Inflammatory macrophage treated with lipopolysaccharide for 1 hour (primary cell): ENCODE measurements around the gene YPEL3.
"Not testable (repeated sequence)": the region's sequence is repeated elsewhere in the genome, so short reads cannot be mapped to it uniquely, and the experiment has no call there.

Experiments
- DNase-seq, 2 donors: peaks; one replicate each; pipeline ENCODE4 v3.0.0-alpha.2; 2020 to 2022

Gene YPEL3

DNA sequence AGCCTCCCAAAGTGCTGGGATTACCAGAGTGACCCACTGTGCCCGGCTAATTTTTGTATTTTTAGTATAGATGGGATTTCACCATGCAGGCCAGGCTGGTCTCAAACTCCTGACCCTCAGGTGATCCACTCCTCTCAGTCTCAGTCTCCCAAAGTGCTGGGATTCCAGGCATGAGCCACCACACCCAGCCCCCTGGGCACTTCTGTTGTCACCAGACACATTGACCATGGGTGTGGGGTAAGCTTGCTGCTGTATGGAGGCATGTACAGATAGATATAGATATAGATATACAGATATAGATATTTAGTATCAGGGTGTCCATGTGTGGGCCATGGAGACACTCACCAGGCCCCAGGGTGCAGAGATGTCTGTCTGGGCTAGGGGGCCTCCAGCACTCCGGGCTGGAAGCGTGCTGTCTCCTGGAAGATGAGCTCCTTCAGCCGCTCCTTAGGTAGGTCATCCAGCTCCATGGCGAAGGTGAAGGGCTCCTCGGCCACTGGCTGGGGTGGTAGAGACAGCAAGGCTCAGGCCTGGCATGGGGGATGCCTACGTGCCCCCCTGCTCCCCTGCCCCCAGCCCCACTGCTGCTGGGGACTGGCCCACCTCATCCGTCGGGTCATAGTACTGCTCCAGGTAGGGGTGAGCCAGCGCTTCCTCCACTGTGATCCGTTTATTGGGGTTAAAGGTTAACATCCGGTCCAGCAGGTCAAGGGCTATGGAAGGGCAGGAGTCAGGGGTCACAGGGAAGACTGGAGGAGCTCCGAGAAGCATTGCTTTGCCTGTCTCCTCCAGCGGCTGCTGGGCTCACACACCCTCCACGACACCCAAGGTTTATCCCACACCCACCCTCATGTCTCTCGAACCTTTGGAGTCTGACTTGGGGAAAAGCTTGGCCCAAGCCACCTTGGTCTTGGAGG is 20.5 kb upstream of the YPEL3 start:
- DNase-seq, result no peak

DNA sequence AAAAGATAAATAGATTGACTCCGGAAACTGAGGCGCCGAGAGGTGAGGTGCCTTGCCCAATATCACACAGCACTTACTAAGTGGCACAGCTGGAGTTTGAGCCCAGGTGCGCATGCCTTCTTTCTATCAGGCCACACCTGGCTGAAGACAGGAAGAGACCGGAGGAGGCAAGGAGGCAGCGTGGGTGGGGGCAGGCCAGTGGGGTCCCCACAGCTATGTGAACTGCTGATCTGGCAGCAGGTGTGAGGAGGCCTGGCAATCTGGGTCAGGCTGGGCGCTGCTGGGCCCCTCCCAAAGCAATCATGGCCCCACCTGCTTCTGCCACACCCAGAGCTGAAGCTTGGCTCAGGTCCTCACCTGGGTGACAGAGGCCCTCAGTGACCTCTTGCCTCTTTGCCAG is 19.2 kb upstream of the YPEL3 start:
- no peak for DNase-seq

DNA sequence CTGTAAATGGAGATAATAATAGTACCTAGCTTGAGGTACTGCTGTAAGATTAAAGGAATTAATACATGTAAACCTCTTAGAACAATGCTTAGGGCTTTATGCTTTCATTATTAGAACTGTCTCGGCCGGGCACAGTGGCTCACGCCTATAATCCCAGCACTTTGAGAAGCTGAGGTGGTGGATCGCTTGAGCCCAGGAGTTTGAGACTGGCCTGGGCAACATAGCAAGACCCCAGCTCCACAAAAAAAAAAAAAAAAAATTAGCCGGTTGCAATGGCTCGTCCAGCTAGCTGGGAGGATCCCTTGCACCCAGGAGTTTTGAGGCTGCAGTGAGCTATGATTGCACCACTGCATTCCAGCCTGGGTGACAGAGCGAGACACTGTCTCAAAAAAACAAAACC is 18.8 kb upstream of the YPEL3 start:
- not testable (repeated sequence) for DNase-seq

DNA sequence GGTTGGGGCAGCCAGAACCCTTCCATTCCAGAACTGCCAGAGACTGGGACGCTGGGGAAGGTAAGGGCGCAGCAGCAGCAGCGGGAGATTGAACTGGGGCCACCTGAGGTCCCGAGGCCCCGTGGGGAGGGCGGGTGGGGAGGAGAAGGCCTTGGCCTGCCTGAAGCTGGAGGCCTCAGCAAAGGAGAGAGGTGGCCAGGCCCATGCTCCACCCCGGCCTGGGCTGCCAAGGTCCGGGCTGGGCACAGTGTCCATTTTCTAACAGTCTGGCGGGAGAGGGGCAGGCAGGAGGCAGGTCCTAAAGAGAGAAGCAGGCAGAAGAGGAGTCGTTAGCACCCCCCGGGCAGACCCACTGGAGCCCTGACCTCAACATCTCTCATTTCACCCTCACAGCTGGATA is 18.4 kb upstream of the YPEL3 start:
- DNase-seq, result no peak

GRCh38 chr16:30113711-30114333 is 17.8 kb upstream of the YPEL3 start:
- DNase-seq, result no peak

DNA sequence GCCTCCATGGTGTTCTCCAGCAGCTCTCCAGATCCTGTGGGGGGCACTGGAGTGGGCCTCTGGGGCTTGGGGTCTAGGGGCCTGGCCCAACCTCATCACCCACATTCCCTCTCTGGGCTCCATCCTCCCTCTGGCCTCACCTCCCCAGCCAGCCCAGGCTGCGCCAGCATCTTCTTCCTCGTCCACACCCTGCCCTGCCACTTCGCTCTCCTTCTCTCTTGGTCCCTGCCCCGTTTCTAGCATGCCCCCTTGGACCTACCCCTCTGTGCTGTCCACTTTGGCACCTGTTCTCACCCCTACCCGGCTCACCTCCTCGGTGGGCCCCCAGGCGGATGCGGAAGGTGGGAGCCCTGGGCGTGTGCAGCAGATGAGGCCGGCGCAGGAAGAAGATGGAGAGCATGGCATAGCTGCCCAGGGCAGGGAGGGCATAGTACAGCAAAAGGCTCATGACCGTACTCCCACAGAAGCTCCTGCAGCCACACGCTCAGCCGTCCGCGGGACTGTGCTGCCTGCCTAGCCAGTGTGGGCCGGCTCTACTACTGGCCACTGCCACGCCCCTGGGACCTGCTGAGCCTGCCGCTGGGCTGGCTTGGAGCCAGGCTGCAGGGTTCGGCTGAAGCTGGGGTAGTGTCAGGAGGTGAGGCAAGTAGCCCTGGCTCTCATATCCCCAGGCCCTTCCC is 17.2 kb upstream of the YPEL3 start, which contains the start of gene GDPD3:
GDPD3 (minus strand) TSS at position 507 of the 680 bp plus-strand sequence; CDS start at position 448, 59 bp downstream.
- no peak for DNase-seq

GRCh38 chr16:30112197-30113030 is 16.4 kb upstream of the YPEL3 start:
- DNase-seq, result peak in 1 of 2 donors; percentile 51

DNA sequence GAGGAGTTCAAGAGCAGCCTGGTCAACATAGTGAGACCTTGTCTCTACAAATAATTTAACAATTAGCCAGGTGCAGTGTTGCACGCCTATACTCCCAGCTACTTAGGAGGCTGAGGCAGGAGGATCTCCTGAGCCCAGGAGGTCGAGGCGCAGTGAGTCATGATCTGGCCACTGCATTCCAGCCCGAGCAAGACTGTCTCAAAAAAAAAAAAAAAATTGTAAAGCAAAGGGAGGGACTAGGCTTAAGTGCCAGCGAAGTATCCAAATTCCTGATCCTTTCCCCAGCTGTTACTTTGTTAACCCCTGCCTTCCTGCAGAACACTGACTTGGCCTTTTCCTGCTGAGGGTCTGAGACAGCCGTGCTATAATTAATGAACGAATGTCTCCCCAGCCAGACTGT is 14.6 kb upstream of the YPEL3 start:
- DNase-seq, result no peak

- DNase-seq, result no peak
These were observed 12.2 kb upstream of the YPEL3 start for GRCh38 chr16:30108059-30108850.

DNA sequence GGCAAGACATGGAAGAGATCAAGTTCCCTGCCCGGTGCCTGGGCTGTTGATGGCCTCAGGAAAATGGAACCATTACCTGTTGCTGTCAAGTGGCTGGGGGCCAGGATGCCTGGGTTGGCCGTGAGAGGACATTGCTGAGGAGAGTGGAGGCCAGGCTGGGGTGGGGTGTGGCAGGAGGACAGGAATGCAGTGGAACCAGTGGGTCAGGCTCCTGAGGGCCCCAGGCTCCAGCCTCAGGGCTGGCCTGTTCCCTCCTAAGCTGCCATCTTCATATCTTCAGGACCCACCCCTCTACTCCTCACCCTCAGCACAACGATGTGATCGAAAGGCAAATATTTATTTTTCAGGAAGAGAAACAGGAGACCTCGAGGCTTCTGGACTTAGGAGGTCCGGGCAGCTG is 8.5 kb upstream of the YPEL3 start:
- no peak for DNase-seq

DNA sequence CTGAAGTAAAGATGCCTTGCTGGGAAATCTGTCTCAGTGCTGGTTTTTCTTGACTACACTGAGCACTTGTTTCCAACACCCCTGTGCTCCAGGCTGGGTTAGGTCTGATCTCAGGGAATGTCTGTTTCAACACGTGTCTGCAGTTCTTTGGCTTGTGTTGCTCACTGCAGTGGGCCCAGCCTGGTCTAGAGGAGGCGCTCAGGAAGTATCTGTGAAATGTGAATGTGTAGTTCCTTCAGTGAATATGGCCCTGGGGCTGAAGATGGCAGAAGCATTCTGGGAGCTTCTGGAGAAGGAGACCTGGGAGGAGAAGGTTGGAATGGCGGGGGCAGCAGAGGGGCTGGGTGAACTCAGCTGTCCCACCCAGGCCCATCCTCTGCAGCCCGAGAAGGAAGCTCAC is 8.1 kb upstream of the YPEL3 start:
- no peak for DNase-seq

GRCh38 chr16:30096862-30097563 is 1.0 kb upstream of the YPEL3 start:
- peak; percentile 38 to 41 for DNase-seq

- no peak for DNase-seq
These were observed 591 bp downstream of the YPEL3 start for GRCh38 chr16:30095166-30096078.

- no peak for DNase-seq
These were observed 1.4 kb downstream of the YPEL3 start for GRCh38 chr16:30094541-30095165.

DNA sequence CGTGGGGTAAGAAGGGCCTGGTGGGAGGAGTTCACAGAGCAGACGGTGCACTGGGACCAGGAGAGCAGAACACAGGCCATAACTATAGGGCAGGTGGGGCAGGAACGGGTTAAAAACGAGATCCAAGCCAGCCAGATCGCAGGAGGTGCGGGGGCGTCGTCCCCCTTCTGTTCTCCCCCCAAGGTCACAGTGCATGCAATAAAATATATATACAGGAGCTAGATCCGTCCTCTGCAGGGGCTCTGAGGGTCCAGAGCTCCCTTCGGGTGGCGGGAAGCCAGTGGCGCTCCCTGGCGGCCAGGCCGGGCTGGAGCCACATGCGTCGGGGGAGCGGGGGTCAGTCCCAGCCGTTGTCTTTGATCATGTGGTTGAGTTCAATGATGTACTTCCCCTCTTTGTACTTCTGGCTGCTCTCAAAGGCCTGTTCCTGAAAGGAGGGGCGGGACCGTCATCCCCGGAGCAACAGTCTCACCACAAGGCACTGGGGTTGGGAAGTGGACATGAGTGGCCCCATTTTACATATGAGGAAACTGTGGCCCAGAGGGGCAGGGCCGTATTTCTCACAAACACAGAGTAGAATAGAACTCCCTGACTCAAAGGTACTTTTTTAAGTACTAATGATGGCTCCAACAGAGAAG is 3.5 kb downstream of the YPEL3 start:
- DNase-seq, result peak; percentile 94 to 99

DNA sequence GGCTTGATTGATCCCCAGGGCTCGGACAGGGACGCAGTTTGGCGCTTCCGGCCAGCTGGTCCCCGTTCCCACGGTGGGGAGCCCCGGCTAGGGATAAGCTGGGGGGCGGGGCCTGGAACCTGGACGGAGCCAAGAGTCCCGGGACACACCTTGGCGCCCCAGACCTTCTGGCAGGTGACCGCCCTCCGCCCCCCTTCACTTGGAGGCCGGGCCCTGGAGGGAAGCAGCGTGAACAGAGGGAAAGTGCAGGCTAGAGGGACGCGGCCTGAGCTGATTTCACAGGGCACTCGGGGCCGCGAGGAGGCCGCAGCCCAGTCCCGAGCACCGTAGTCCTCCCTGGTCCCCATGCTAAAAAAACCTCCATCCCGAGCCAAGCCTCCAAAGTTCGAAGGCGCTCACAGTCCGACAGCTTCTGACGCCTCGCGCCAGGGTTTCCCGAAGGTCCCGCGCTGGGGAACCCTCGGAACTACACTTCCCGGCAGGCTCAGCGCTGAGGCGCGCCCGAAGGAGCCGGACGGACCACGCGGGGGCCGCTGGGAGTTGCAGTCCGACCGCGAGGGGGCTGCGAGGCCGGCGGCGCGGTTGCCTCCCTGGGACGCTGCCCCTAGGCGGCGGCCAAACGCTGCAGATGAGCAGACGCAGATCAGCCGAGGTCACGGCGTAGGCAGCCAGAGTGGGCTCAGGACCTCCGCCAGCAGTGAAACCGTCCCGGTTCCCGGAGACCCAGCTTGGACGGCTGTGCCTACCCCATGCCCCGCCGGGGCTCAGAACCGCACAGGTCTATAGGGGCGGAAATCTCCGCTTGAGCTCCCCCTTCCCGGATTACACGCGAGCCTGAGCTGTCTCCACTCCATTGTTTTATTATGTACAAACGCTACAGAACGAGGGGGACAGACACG is 4.3 kb downstream of the YPEL3 start, which contains the start of gene TBX6:
TBX6 (minus strand) TSS at position 451 of the 899 bp plus-strand sequence. CDS start 731 bp downstream, outside the sequence.
- peak; percentile 90 to 96 for DNase-seq

- DNase-seq, result no peak
These were observed 5.2 kb downstream of the YPEL3 start for GRCh38 chr16:30090610-30091331.
